Endodermal cell (in vitro differentiated cells): ENCODE results near the gene ELMO1. TPM values are rescaled to one million over a fixed set of nuclear protein-coding genes. Genes with fewer than 3 reads are reported as not detected.

Source experiments
- DNase-seq: peaks from one replicate; pipeline ENCODE4 v3.0.0-alpha.2; 2017
- H3K27ac ChIP-seq: 2 replicates; pipeline ENCODE4 v1.5.1; 2013; ENCODE audit warnings: mild to moderate bottlenecking, low read depth, low read length, moderate library complexity
- H3K27me3 ChIP-seq: 2 replicates; pipeline ENCODE4 v1.6.1; 2013; ENCODE audit warnings: mild to moderate bottlenecking, low read length, moderate library complexity; ENCODE audit not compliant: insufficient read depth, control insufficient read depth, poor library complexity, severe bottlenecking
- H3K36me3 ChIP-seq: 2 replicates; pipeline ENCODE4 v1.7.0; 2013; ENCODE audit warnings: mild to moderate bottlenecking, low read length, moderate library complexity; ENCODE audit not compliant: control insufficient read depth, insufficient read depth
- H3K4me1 ChIP-seq: one replicate; pipeline ENCODE4 v1.7.0; 2013; ENCODE audit warnings: low read length; ENCODE audit not compliant: control insufficient read depth, insufficient read depth
- H3K4me3 ChIP-seq: 2 replicates; pipeline ENCODE4 v1.5.1; 2013; ENCODE audit warnings: mild to moderate bottlenecking, low read length, moderate library complexity
- H3K9ac ChIP-seq: 2 replicates; pipeline ENCODE4 v1.6.1; 2013; ENCODE audit warnings: mild to moderate bottlenecking, low read length, moderate library complexity; ENCODE audit not compliant: poor library complexity, severe bottlenecking; ENCODE audit errors: extremely low read depth
- H3K9me3 ChIP-seq: 2 replicates; pipeline ENCODE4 v1.6.1; 2013; ENCODE audit warnings: mild to moderate bottlenecking, low read length, moderate library complexity; ENCODE audit not compliant: control insufficient read depth
- H3K27ac Mint-ChIP-seq: 2 replicates; pipeline ENCODE4 v1.8.0; 2020; ENCODE audit warnings: mixed read lengths
- H3K27me3 Mint-ChIP-seq: 2 replicates; pipeline ENCODE4 v1.8.0; 2021; ENCODE audit warnings: mild to moderate bottlenecking, mixed read lengths; ENCODE audit not compliant: insufficient read depth
- H3K36me3 Mint-ChIP-seq: 2 replicates; pipeline ENCODE4 v1.8.0; 2020; ENCODE audit warnings: low read depth, mixed read lengths
- H3K4me1 Mint-ChIP-seq: 2 replicates; pipeline ENCODE4 v1.8.0; 2020; ENCODE audit warnings: mixed read lengths
- H3K4me3 Mint-ChIP-seq: 2 replicates; pipeline ENCODE4 v1.8.0; 2020; ENCODE audit warnings: mild to moderate bottlenecking, moderate library complexity, mixed read lengths
- H3K9me3 Mint-ChIP-seq: 2 replicates; pipeline ENCODE4 v1.8.0; 2020; ENCODE audit warnings: mild to moderate bottlenecking, mixed read lengths
- CTCF ChIP-seq: fragments of 200-600 bp; sonication (generic); conservative IDR thresholded peaks from 2 replicates; pipeline ENCODE4 v1.5.0; 2021; ENCODE audit warnings: antibody characterized with exemption, mild to moderate bottlenecking
- WGBS, 2 experiments: methylation state at CpG; one replicate each; pipeline versions ENCODE4 v1.1.5 to v1.1.7; 2013; ENCODE audit warnings: missing lambda C conversion rate in 2 of 2, mixed read lengths in 1 of 2; ENCODE audit not compliant: insufficient coverage in 1 of 2, insufficient read length in 1 of 2; 5-methylcytosine and 5-hydroxymethylcytosine counted together
- total RNA-seq, 2 donors: library from RNA; stranded (reverse); fragmentation: NEBNext Ultra II Directional in 1 of 2; extraction: Animal tissue kit (Norgen Biotek cat#: 25700) in 1 of 2; gene quantifications; 2 replicates in 1 of 2; 3 replicates in 1 of 2; pipeline ENCODE4 v1.2.1, GENCODE V29; 2021

ELMO1 gene
- total RNA-seq, 2 donors from 2014 or later = 120 to 131 TPM

- TF ChIP-seq CTCF = peak; percentile 71
- H3K4me3 ChIP-seq = no peak overlapping the region
- no peak overlapping the region for H3K4me3 Mint-ChIP-seq
- H3K27ac Mint-ChIP-seq = peak overlapping the region; percentile 61
- peaks cover 68% of the 10 kb centered on the region for H3K4me1 Mint-ChIP-seq
- peaks cover 5% of the 10 kb centered on the region for H3K4me1 ChIP-seq
- DNase-seq = peak; percentile 79
- no peak overlapping the region for H3K27ac ChIP-seq
- H3K9me3 Mint-ChIP-seq = no peaks in the 10 kb centered on the region
- no peaks in the 10 kb centered on the region for H3K27me3 ChIP-seq
- no peak overlapping the region for H3K9ac ChIP-seq
- H3K9me3 ChIP-seq = peaks cover 10% of the 10 kb centered on the region
- peaks cover 26% of the 10 kb centered on the region for H3K36me3 ChIP-seq
- H3K27me3 Mint-ChIP-seq = no peaks in the 10 kb centered on the region
- 94 to 95% methylated on average over 32 of the region's 32 CpGs for WGBS, 2 experiments
- peaks cover 37% of the 10 kb centered on the region for H3K36me3 Mint-ChIP-seq
These were observed 95.4 kb downstream of the ELMO1 start for GRCh38 chr7:37352974-37353948.

GRCh38 chr7:37352251-37352880 is 96.3 kb downstream of the ELMO1 start:
- DNase-seq = no peak
- no peak overlapping the region for H3K4me3 Mint-ChIP-seq
- WGBS, 2 experiments = 91 to 96% methylated on average over 12 to 13 of the region's 13 CpGs
- peaks cover 37% of the 10 kb centered on the region for H3K36me3 Mint-ChIP-seq
- Histone ChIP-seq H3K27ac (no peak overlapping the region), H3K36me3 (peaks cover 26% of the 10 kb centered on the region), H3K27me3 (no peaks in the 10 kb centered on the region), H3K4me3 (no peak overlapping the region), H3K9me3 (peaks cover 10% of the 10 kb centered on the region), H3K9ac (no peak overlapping the region), H3K4me1 (no peaks in the 10 kb centered on the region)
- no peaks in the 10 kb centered on the region for H3K27me3 Mint-ChIP-seq
- no peak for TF ChIP-seq CTCF
- H3K9me3 Mint-ChIP-seq = no peaks in the 10 kb centered on the region
- H3K27ac Mint-ChIP-seq = no peak overlapping the region
- peaks cover 59% of the 10 kb centered on the region for H3K4me1 Mint-ChIP-seq

GRCh38 chr7:37351716-37352115 is 96.9 kb downstream of the ELMO1 start:
- TF ChIP-seq CTCF = no peak
- Mint-ChIP-seq H3K9me3 (no peaks in the 10 kb centered on the region), H3K36me3 (peaks cover 37% of the 10 kb centered on the region), H3K4me1 (peaks cover 60% of the 10 kb centered on the region), H3K4me3 (no peak overlapping the region), H3K27ac (peak overlapping the region; percentile 35), H3K27me3 (no peaks in the 10 kb centered on the region)
- no peak overlapping the region for H3K4me3 ChIP-seq
- no peaks in the 10 kb centered on the region for H3K4me1 ChIP-seq
- peaks cover 10% of the 10 kb centered on the region for H3K9me3 ChIP-seq
- WGBS, 2 experiments = 96 to 100% methylated on average over 2 to 3 of the region's 4 CpGs
- DNase-seq = no peak
- H3K27me3 ChIP-seq = no peaks in the 10 kb centered on the region
- peaks cover 26% of the 10 kb centered on the region for H3K36me3 ChIP-seq
- H3K9ac ChIP-seq = no peak overlapping the region
- no peak overlapping the region for H3K27ac ChIP-seq
